K562 (cell line): Measurements from ENCODE around the gene STX12. TPM values are rescaled to one million over a fixed set of nuclear protein-coding genes. Genes with fewer than 3 reads are reported as not detected.

ENCODE experiments used
- ATAC-seq: fragments of 200-7000 bp; cut with Tn5 transposase; 3 replicates; pipeline ENCODE4 v1.9.1; 2020; ENCODE audit warnings: moderate library complexity
- BruUV-seq: library from RNA; stranded (reverse); fragments of 400-500 nt; replicated peaks from 2 replicates; lab custom pipeline; 2021; lab: Mats Ljungman, UMichigan
- CTCF ChIA-PET: fragments of 300-600 bp; formaldehyde crosslinking; extraction: SDS; loops from one replicate; lab custom pipeline; 2021; ENCODE audit warnings: low intra/inter-chr PET ratio; lab: Yijun Ruan, JAX
- POLR2A ChIA-PET: fragments of 300-600, 350-650 bp; sonication (Branson Sonifier 250); formaldehyde crosslinking; extraction: SDS; loops from one replicate; lab custom pipeline; 2021; ENCODE audit warnings: antibody characterized with exemption, inconsistent platforms; lab: Yijun Ruan, JAX
- DNase-seq, 4 experiments: peaks; one replicate each; pipeline versions ENCODE4 v3.0.0 to v3.0.0-alpha.2; 2011 to 2018; ENCODE audit warnings: low spot score in 3 of 4, mixed read lengths in 3 of 4; ENCODE audit errors: extremely low read depth in 1 of 4
- FAIRE-seq: peaks from 2 replicates; lab custom pipeline; 2011; peaks lifted over from hg19 to GRCh38; lab: Jason Lieb, UNC
- H2AFZ ChIP-seq: 2 replicates; pipeline ENCODE4 v1.6.0; 2011; ENCODE audit warnings: low read depth, low read length, control low read depth, inconsistent platforms
- H3K27ac ChIP-seq: fragments of 200-600 bp; 3 replicates; pipeline ENCODE4 v1.8.0; 2011; ENCODE audit warnings: low read depth, mild to moderate bottlenecking, control low read depth, inconsistent platforms, low read length, moderate library complexity, mixed read lengths; ENCODE audit errors: extremely low read depth
- H3K27me3 ChIP-seq, 2 experiments: fragments of 300-600 bp in 1 of 2; 2 replicates in 1 of 2; 3 replicates in 1 of 2; pipeline versions ENCODE4 v1.6.0 to v1.8.0; 2011; ENCODE audit warnings: inconsistent platforms in 2 of 2, low read length in 2 of 2, mild to moderate bottlenecking in 1 of 2, mixed read lengths in 1 of 2, moderate library complexity in 1 of 2; ENCODE audit not compliant: control insufficient read depth in 2 of 2, insufficient read depth in 2 of 2
- H3K36me3 ChIP-seq: fragments of 300-600 bp; 3 replicates; pipeline ENCODE4 v1.8.0; 2011; ENCODE audit warnings: mild to moderate bottlenecking, low read length, inconsistent platforms; ENCODE audit not compliant: control insufficient read depth, insufficient read depth
- H3K4me1 ChIP-seq, 2 experiments: fragments of 200-600 bp in 1 of 2; replicated peaks in 1 of 2; 2 replicates in 1 of 2; 3 replicates in 1 of 2; pipeline versions ENCODE4 v1.5.1 to v1.8.0; 2011; ENCODE audit warnings: inconsistent platforms in 2 of 2, low read length in 2 of 2, mild to moderate bottlenecking in 1 of 2, mixed read lengths in 1 of 2, moderate library complexity in 1 of 2; ENCODE audit not compliant: control insufficient read depth in 2 of 2, insufficient read depth in 2 of 2
- H3K4me2 ChIP-seq: 2 replicates; pipeline ENCODE4 v1.6.1; 2011; ENCODE audit warnings: low read length, control low read depth, inconsistent platforms, mixed read lengths; ENCODE audit not compliant: insufficient read depth
- H3K4me3 ChIP-seq: fragments of 200-600 bp; sonication (generic), shearing (Covaris generic); 2 replicates; pipeline ENCODE4 v1.5.1; 2016; ENCODE audit warnings: control low read depth, inconsistent platforms
- H3K79me2 ChIP-seq: fragments of 200-600 bp; 3 replicates; pipeline ENCODE4 v1.8.0; 2011; ENCODE audit warnings: low read length, inconsistent platforms; ENCODE audit not compliant: control insufficient read depth, insufficient read depth
- H3K9ac ChIP-seq, 2 experiments: 2 replicates each; pipeline versions ENCODE4 v1.6.0 to v1.6.1; 2011; ENCODE audit warnings: low read depth in 2 of 2, low read length in 2 of 2, control low read depth in 1 of 2, inconsistent platforms in 1 of 2, mild to moderate bottlenecking in 1 of 2, mixed read lengths in 1 of 2; ENCODE audit not compliant: insufficient read depth in 1 of 2
- H3K9me1 ChIP-seq: one replicate; pipeline ENCODE4 v1.6.0; 2011; ENCODE audit warnings: inconsistent platforms, mild to moderate bottlenecking, low read length, moderate library complexity; ENCODE audit not compliant: control insufficient read depth, insufficient read depth
- H3K9me3 ChIP-seq: replicated peaks from 2 replicates; pipeline ENCODE4 v1.5.1; 2011; ENCODE audit warnings: low read depth, low read length, inconsistent platforms; ENCODE audit not compliant: control insufficient read depth, insufficient read depth
- H4K20me1 ChIP-seq: replicated peaks from 2 replicates; pipeline ENCODE4 v1.6.1; 2011; ENCODE audit warnings: low read length, inconsistent platforms, mixed read lengths; ENCODE audit not compliant: control insufficient read depth, insufficient read depth
- FOS ChIP-seq: IDR thresholded peaks from 3 replicates; pipeline ENCODE4 v1.6.1; 2011; ENCODE audit not compliant: insufficient read length; ENCODE audit errors: extremely low read depth
- MEIS2 ChIP-seq: fragments of 450-650 bp; IDR thresholded peaks from 2 replicates; pipeline ENCODE4 v1.6.1; 2014; ENCODE audit warnings: mild to moderate bottlenecking; ENCODE audit not compliant: partially characterized antibody
- SNIP1 ChIP-seq: fragments of 450-650 bp; IDR thresholded peaks from 2 replicates; pipeline ENCODE4 v1.7.1; 2017; ENCODE audit warnings: low read depth, mild to moderate bottlenecking
- U2AF1 ChIP-seq: fragments of 200-400 bp; formaldehyde crosslinking; optimal IDR thresholded peaks from 2 replicates; pipeline ENCODE3; 2017; ENCODE audit warnings: mild to moderate bottlenecking, low read depth, low read length, moderate library complexity
- ZNF41 ChIP-seq: fragments of 250-450 bp; sonication (Bioruptor Pico); conservative IDR thresholded peaks from 2 replicates; pipeline ENCODE4 v1.4.0; 2020; ENCODE audit warnings: mild to moderate bottlenecking
- WGBS: fragments of 100-300 bp; shearing (Covaris generic); methylation state at CpG from one replicate; pipeline ENCODE4 v1.1.6; 2016; ENCODE audit warnings: low coverage, mixed read lengths; ENCODE audit not compliant: insufficient coverage; ENCODE audit errors: missing lambda C conversion rate; 5-methylcytosine and 5-hydroxymethylcytosine counted together
- in situ Hi-C: fragments of 300-500 bp; cut with MboI; formaldehyde crosslinking; loops from 4 replicates; pipeline ENCODE4 v1.15.0; 2018; ENCODE audit warnings: inconsistent platforms, mixed read lengths
- intact Hi-C: fragments of 100-400 bp; cut with micrococcal nuclease; formaldehyde crosslinking; loops from 2 replicates; pipeline ENCODE4 v1.14.2; 2022
- polyA plus RNA-seq, 8 experiments: library from polyadenylated mRNA; depleted of rRNA in 4 of 8; stranded (reverse) in 5 of 8; unstranded in 3 of 8; fragments of >200 nt; fragmentation: Nextera tagmentation in 2 of 8; fragmentation: Illumina TruSeq in 1 of 8; extraction: Ambion mirVana in 2 of 8; extraction: Trizol in 1 of 8; gene quantifications; 2 replicates each; pipeline versions ENCODE4 v1.2.1 to v1.2.3, GENCODE V29; 2011 to 2014; ENCODE audit warnings: inconsistent platforms in 1 of 8, missing spikeins in 1 of 8
- total RNA-seq, 7 experiments: library from RNA; depleted of rRNA in 6 of 7; stranded (reverse); fragments of >200 nt in 6 of 7; fragmentation: Illumina TruSeq in 2 of 7; extraction: Trizol in 2 of 7; gene quantifications; 2 replicates each; pipeline versions ENCODE4 v1.2.1 to v1.2.3, GENCODE V29; 2011 to 2021; ENCODE audit warnings: low replicate concordance in 1 of 7
- TF ChIP-seq, protein P1 (sequence below): fragments of 200-800 bp; sonication (Bioruptor generic); IDR thresholded peaks from 2 replicates; pipeline ENCODE4 v1.6.1; 2017; ENCODE audit warnings: missing genetic modification characterization, missing compliant biosample characterization

Gene STX12
- total and polyA plus RNA-seq, 9 of the 15 experiments (the other 6 are each of a cell fraction or from before 2014, with no cell fraction given): 16.9 to 31.3 (median 25.7) TPM

DNA sequence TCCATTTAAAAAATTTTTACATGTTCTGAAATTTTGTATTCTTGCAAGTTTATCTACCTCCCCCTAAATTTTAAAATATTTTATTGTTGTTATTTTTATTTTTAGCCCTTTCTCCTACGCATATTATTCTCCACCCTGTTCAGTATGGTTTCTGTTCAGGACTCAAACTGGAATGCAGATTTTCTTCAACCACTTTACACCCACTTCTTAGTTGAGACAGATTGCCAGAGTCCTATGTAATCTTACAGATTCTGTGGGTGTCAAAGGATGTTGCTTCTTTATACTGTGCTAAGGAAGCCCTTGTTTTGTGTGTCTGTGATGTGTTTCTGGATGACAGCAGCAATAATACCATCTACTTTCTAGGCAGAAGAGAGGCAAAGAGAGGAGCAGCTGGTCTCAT, 36.9 kb downstream of the STX12 start (continued):
- TF ChIP-seq, protein P1, sequence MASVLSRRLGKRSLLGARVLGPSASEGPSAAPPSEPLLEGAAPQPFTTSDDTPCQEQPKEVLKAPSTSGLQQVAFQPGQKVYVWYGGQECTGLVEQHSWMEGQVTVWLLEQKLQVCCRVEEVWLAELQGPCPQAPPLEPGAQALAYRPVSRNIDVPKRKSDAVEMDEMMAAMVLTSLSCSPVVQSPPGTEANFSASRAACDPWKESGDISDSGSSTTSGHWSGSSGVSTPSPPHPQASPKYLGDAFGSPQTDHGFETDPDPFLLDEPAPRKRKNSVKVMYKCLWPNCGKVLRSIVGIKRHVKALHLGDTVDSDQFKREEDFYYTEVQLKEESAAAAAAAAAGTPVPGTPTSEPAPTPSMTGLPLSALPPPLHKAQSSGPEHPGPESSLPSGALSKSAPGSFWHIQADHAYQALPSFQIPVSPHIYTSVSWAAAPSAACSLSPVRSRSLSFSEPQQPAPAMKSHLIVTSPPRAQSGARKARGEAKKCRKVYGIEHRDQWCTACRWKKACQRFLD (CRISPR knock-in tag): no peak
- no peak for TF ChIP-seq FOS
- no peak for TF ChIP-seq ZNF41 (CRISPR knock-in tag)
- no peak for TF ChIP-seq SNIP1

DNA sequence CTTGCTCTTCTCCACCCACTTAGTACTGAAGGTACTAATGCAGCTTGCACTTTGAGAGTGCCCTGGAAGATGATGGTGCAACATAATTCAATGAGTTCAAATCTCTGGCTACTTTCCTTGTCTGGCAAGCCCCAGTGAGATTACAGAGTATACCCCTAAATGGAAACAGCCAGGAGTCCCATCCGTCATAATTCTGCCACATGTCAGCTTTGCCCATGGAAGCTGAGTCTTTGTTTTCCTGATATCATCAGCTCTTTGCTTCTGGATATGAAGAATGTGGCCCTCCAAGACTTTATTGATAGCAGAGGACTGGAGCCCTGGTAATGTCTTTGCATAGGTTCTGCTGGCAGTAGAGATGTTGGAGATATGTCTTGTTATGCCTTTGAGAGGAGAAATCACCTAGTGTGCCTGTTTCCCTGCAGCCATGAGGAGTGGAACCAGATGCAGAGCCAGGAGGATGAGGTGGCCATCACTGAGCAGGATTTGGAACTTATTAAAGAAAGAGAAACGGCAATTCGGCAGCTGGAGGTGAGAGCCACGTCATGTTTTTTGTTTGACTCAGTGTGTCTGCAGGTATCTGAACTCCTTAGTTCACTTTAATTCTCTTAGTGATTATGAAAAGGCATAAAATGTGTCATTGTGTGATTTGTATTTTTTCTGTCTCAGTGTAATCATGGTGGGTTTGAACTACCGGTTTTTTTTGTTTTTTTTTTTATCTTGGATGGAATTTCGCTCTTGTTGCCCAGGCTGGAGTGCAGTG, 38.9 kb downstream of the STX12 start:
- TF ChIP-seq U2AF1: no peak
- TF ChIP-seq MEIS2: peak; percentile 27
- no peaks in the 10 kb centered on the region for H3K4me1 ChIP-seq
- no peak for DNase-seq
- in situ Hi-C loops: no loop called here
- no TSS peak for BruUV-seq
- ChIA-PET CTCF (no interaction called here), POLR2A (interaction anchor here (1.2 kb wide), 1 partner anchor 17 kb away, joined by 6 read pairs; no protein-coding TSS in a partner anchor)
- H2AFZ ChIP-seq: no peak overlapping the region
- intact Hi-C loops: no loop called here
- H4K20me1 ChIP-seq: no peaks in the 10 kb centered on the region
- H3K79me2 ChIP-seq: no peaks in the 10 kb centered on the region
- H3K27ac ChIP-seq: no peak overlapping the region
- FAIRE-seq: no peak
- no peak overlapping the region for H3K4me3 ChIP-seq
- ATAC-seq: no peak
- H3K27me3 ChIP-seq: no peaks in the 10 kb centered on the region
- no peaks in the 10 kb centered on the region for H3K9me1 ChIP-seq
- H3K36me3 ChIP-seq: peaks cover 16% of the 10 kb centered on the region
- H3K9ac ChIP-seq: no peak overlapping the region
- 75% methylated on average over 6 of the region's 6 CpGs for WGBS
- no peak overlapping the region for H3K4me2 ChIP-seq
- no peaks in the 10 kb centered on the region for H3K9me3 ChIP-seq
